K562 (cell line): ENCODE measurements around the gene NTN4.
"Not testable (repeated sequence)": the region's sequence is repeated elsewhere in the genome, so short reads cannot be mapped to it uniquely, and the experiment has no call there.

ENCODE experiments used
- CTCF ChIP-seq, 3 experiments: IDR thresholded peaks in 2 of 3; conservative IDR thresholded peaks in 1 of 3; 2 replicates each; pipeline ENCODE4 v1.5.1; 2011 to 2012; ENCODE audit warnings: low read length in 3 of 3, mild to moderate bottlenecking in 3 of 3, control low read depth in 2 of 3, improper control_type of control experiment in 1 of 3, inconsistent platforms in 1 of 3, low read depth in 1 of 3, mixed read lengths in 1 of 3, moderate library complexity in 1 of 3; ENCODE audit not compliant: insufficient read depth in 2 of 3
- POLR2A ChIP-seq: fragments of 450-650 bp; conservative IDR thresholded peaks from 2 replicates; pipeline ENCODE4 v1.6.1; 2016
- POLR2H ChIP-seq: IDR thresholded peaks from 2 replicates; pipeline ENCODE4 v1.6.1; 2016; ENCODE audit warnings: missing genetic modification characterization, low read depth, mild to moderate bottlenecking, control low read depth, missing compliant biosample characterization, moderate library complexity
- SP1 ChIP-seq: sonication (generic); formaldehyde crosslinking; IDR thresholded peaks from 2 replicates; pipeline ENCODE4 v1.8.1; 2022; ENCODE audit warnings: mild to moderate bottlenecking, missing genetic modification reagents
- TARDBP ChIP-seq: fragments of 450-650 bp; IDR thresholded peaks from 2 replicates; pipeline ENCODE4 v1.6.1; 2016

GRCh38 chr12:95812155-95812554 is 21.6 kb upstream of the NTN4 start:
- not testable (repeated sequence) for TF ChIP-seq POLR2A; CTCF (IDR thresholded peaks at IDR 0.05 in 2 of 3, conservative IDR thresholded peaks at IDR 0.05 in 1 of 3; ENCODE audit: insufficient read depth in 2 of 3, low read depth in 1 of 3, low read length in 3 of 3); SP1 (CRISPR knock-in tag); POLR2H; TARDBP
